CD4-positive, CD25-positive, alpha-beta regulatory T cell (primary cell): ENCODE results near the gene CNGA1. TPM values are rescaled to one million over a fixed set of nuclear protein-coding genes. Genes with fewer than 3 reads are reported as not detected.

Source experiments
- ATAC-seq, 2 donors: fragments of 150-1000 bp; cut with Tn5 transposase; one replicate each; pipeline ENCODE4 v1.10.0; 2021; ENCODE audit warnings: low read depth in 2 of 2, moderate number of reproducible peaks in 2 of 2, moderate library complexity in 1 of 2
- DNase-seq, 3 donors: peaks; one replicate each; pipeline versions ENCODE4 v3.0.0 to v3.0.0-alpha.2; 2012 to 2022; ENCODE audit warnings: mixed read lengths in 1 of 3
- H3K27ac ChIP-seq: one replicate; pipeline ENCODE4 v1.7.0; 2013; ENCODE audit warnings: mild to moderate bottlenecking, low read length; ENCODE audit not compliant: insufficient read depth, poor library complexity, severe bottlenecking
- H3K27me3 ChIP-seq: one replicate; pipeline ENCODE4 v1.7.0; 2013; ENCODE audit warnings: low read length; ENCODE audit not compliant: control insufficient read depth, insufficient read depth
- H3K36me3 ChIP-seq: one replicate; pipeline ENCODE4 v1.7.0; 2013; ENCODE audit warnings: mild to moderate bottlenecking, low read length, moderate library complexity; ENCODE audit not compliant: control insufficient read depth, insufficient read depth
- H3K4me1 ChIP-seq: 2 replicates; pipeline ENCODE4 v1.7.0; 2013; ENCODE audit warnings: mild to moderate bottlenecking, low read length; ENCODE audit not compliant: insufficient read depth, control insufficient read depth, poor library complexity, severe bottlenecking
- H3K4me3 ChIP-seq: one replicate; pipeline ENCODE4 v1.7.0; 2013; ENCODE audit warnings: low read depth, mild to moderate bottlenecking, low read length, moderate library complexity
- H3K9me3 ChIP-seq, 2 experiments: 1 replicate in 1 of 2; 2 replicates in 1 of 2; pipeline ENCODE4 v1.7.0; 2013; ENCODE audit warnings: low read length in 2 of 2, mild to moderate bottlenecking in 1 of 2, moderate library complexity in 1 of 2; ENCODE audit not compliant: control insufficient read depth in 2 of 2
- H3K27ac Mint-ChIP-seq, 3 donors: one replicate each; pipeline ENCODE4 v1.8.0; 2020 to 2022; ENCODE audit warnings: mild to moderate bottlenecking in 3 of 3, mixed read lengths in 3 of 3, moderate library complexity in 2 of 3
- H3K27me3 Mint-ChIP-seq: one replicate; pipeline ENCODE4 v1.8.0; 2022; ENCODE audit warnings: mild to moderate bottlenecking, mixed read lengths
- H3K36me3 Mint-ChIP-seq: one replicate; pipeline ENCODE4 v1.8.0; 2020; ENCODE audit warnings: mixed read lengths
- H3K4me1 Mint-ChIP-seq, 4 donors: one replicate each; pipeline ENCODE4 v1.8.0; 2020 to 2022; ENCODE audit warnings: mixed read lengths in 4 of 4, mild to moderate bottlenecking in 1 of 4
- H3K4me3 Mint-ChIP-seq, 4 donors: one replicate each; pipeline ENCODE4 v1.8.0; 2020 to 2022; ENCODE audit warnings: mild to moderate bottlenecking in 4 of 4, mixed read lengths in 4 of 4, moderate library complexity in 3 of 4
- H3K9me3 Mint-ChIP-seq, 7 donors: one replicate each; pipeline ENCODE4 v1.8.0; 2020 to 2022; ENCODE audit warnings: mixed read lengths in 7 of 7, mild to moderate bottlenecking in 3 of 7, moderate library complexity in 2 of 7
- polyA plus RNA-seq, 4 donors: library from polyadenylated mRNA; unstranded; fragments of 300-500 nt; fragmentation: Illumina TruSeq; gene quantifications; one replicate each; pipeline ENCODE4 v1.2.3, GENCODE V29; 2021
- total RNA-seq: library from RNA; stranded (reverse); gene quantifications from one replicate; pipeline ENCODE4 v1.2.3, GENCODE V29; 2022

CNGA1 gene
- not detected for total RNA-seq
- under 1 TPM in 1 of 4 donors, not detected in 3; 0.06 TPM for polyA plus RNA-seq

DNA sequence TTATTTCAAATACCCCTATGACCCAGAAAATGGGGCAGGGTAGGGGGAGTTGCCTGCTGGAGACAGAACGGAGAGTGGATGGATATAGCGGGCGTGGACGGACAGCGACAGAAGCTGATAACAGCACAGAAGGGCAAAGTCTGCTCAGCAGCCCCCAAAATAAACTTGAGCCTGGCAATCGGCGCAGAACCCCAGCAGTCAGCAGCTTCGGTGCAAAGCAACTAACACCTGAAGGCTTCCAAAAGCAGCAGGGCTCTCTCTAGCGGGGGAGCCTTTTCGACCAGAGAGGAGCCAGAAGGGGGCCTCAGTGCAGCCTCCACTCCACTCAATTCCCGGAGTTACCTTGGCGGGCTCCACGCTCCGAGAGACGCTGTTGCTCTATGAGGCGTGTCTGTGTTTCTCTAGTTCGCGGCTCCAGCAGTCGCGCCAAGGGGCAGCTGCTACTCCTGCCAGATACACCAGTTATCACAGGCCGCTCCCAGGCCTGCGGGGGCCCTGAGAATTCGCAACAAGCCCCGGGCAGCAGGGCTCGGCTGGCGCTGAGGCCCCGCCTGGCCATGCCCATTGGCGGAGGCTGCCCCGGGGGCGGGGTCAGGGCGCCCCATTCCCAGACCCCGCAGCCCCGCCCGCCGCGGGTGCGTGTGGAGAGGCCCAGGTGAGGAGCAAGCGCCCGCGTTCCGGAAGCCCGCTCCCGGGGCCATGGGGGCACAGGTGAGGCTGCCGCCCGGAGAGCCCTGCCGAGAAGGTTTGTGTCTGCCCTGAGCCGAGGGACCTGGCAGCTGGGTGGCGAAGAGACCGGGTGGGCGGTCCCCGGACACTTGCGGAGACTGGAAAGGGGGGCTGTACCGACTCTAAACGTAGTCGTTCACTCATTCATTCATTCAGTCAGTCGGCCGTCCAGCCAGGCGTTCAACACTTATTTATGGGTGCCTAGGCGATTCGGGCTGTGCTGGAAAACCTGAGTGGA lies at the start of gene CNGA1, which contains the start of gene NIPAL1:
Gene CNGA1 (minus strand): TSS at position 541 of the 967 bp plus-strand sequence. CDS start 63,992 bp downstream, outside the sequence.
Gene NIPAL1 (plus strand): TSS at position 632 of the 967 bp plus-strand sequence. CDS start 68 bp downstream, at position 700.
- Mint-ChIP-seq H3K4me3 (peak within 1 kb of the TSS; percentile 62 to 93 (median 88)), H3K27me3 (peaks cover 46% of the 10 kb centered on the region), H3K36me3 (no peaks in the 10 kb centered on the region), H3K4me1 (peaks cover 0 to 19% (median 12%) of the 10 kb centered on the region in 4 donors), H3K9me3 (peaks cover 0 to 2% (median 0%) of the 10 kb centered on the region in 7 donors), H3K27ac (peak within 1 kb of the TSS in 1 of 3 donors; percentile 68)
- H3K4me3 ChIP-seq = peak within 1 kb of the TSS; percentile 44
- DNase-seq (peak; percentile 44 to 62 (median 57)), ATAC-seq (peak; percentile 87 to 92)
- no peaks in the 10 kb centered on the region for H3K36me3 ChIP-seq
- H3K4me1 ChIP-seq = peaks cover 18% of the 10 kb centered on the region
- no peaks in the 10 kb centered on the region for H3K9me3 ChIP-seq
- H3K27ac ChIP-seq = no peak within 1 kb of the TSS
- H3K27me3 ChIP-seq = peaks cover 8% of the 10 kb centered on the region

DNA sequence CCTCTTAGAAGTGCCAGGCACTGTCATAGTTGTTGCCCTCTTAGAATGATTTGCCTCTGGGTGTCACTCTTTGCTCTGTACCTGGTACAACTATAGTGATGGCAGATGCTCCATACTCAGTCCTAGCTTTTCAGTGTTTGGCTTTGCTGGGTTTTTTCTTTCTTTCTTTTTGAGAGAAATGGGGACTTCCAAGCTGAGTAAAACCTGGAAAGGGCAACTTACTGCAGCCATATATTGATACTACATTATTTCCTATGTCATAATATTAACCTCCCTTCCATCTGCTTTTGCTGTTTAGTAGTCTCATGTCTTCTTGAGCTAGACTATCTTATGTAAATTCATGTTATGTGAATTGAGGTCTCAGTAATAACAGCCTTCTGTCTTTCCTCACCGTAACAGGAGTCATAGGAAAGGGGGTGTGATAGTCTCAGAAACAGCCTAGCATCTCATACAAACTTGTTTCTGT lies 49.1 kb upstream of the CNGA1 start:
- peaks cover 0 to 6% (median 4%) of the 10 kb centered on the region in 4 donors for H3K4me1 Mint-ChIP-seq
- H3K4me3 Mint-ChIP-seq = no peak overlapping the region
- no peaks in the 10 kb centered on the region for H3K27me3 Mint-ChIP-seq

DNA sequence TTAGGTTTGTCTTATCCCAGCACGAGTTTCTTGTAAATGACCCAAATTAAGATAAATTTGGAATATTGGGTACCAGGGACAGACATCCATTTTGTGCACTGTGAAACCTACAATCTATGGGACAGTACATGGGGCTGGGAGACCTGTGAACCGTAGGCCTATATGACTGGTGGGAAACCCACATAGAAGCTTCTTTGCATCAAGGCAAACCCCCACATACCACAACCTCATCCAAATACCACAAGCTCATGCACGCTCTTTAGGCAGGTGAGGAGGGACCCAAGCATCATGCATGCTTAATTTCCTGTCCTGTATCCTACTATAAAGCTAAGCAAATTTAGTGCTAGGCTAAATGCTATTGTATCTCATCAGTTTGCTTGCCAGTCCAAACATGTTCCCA lies 47.9 kb upstream of the CNGA1 start:
- no peak overlapping the region for H3K27ac ChIP-seq
- no peaks in the 10 kb centered on the region for H3K27me3 Mint-ChIP-seq
- ATAC-seq = no peak
- H3K4me3 ChIP-seq = no peak overlapping the region
- H3K4me1 ChIP-seq = no peaks in the 10 kb centered on the region
- H3K27me3 ChIP-seq = no peaks in the 10 kb centered on the region
- H3K4me3 Mint-ChIP-seq = no peak overlapping the region
- peaks cover 34% of the 10 kb centered on the region for H3K36me3 ChIP-seq
- peaks cover 22% of the 10 kb centered on the region for H3K36me3 Mint-ChIP-seq
- H3K4me1 Mint-ChIP-seq = peaks cover 0 to 7% (median 4%) of the 10 kb centered on the region in 4 donors
- peaks cover 0 to 14% (median 7%) of the 10 kb centered on the region in 7 donors for H3K9me3 Mint-ChIP-seq
- no peak for DNase-seq
- no peaks in the 10 kb centered on the region for H3K9me3 ChIP-seq
- H3K27ac Mint-ChIP-seq = no peak overlapping the region

More for the DNA sequence above, 49.1 kb upstream of the CNGA1 start:
- Mint-ChIP-seq H3K27ac (no peak overlapping the region), H3K36me3 (peaks cover 28% of the 10 kb centered on the region), H3K9me3 (peaks cover 0 to 8% (median 2%) of the 10 kb centered on the region in 7 donors)
- no peak for DNase-seq
- Histone ChIP-seq H3K36me3 (peaks cover 42% of the 10 kb centered on the region), H3K9me3 (no peaks in the 10 kb centered on the region), H3K27ac (no peak overlapping the region), H3K4me1 (no peaks in the 10 kb centered on the region), H3K4me3 (no peak overlapping the region), H3K27me3 (no peaks in the 10 kb centered on the region)
- ATAC-seq = no peak

DNA sequence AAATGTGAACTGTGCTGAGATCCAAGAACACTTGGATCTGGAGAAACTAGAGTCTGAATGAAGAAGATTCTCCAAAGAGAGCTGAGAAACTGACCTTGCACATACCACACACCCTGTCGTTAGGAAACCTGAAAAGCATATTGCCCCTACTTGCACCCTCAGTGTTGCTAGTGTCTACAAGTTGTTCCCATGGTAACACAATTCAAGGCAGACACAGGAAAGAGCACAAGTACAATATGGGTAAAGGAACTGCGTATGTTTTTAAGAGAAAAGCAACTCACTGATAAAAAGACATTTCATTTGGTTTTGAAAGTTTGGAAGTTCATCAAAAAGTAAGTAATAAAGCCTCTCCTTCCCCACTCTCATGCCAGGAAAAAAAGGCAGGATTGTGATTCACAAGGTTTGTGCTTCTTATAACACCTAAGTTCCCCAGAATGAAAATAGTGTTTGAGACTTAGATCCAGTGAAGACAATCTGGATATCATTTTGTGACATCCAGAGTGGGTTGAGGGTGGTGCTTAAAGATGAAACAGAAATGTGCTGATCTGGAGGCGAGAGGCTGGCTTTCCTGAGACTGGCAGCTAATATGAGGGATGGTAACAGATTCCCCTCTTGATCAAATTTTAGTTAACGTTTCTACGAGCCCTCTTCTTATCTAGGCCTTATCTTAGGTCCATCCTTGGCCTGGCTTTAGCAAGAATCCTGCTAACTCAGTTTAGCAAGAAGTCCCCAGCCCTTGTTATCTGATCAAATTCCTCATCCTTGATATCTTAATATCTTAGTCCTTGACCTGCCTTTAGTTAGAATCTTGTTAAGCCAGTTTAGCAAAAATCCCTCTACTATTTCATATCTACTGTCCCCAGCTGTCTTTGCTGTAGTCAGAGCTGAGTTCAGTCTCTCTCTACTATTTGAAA lies 42.4 kb upstream of the CNGA1 start:
- Histone ChIP-seq H3K27ac (no peak overlapping the region), H3K27me3 (no peaks in the 10 kb centered on the region), H3K4me1 (no peaks in the 10 kb centered on the region), H3K4me3 (no peak overlapping the region), H3K36me3 (no peaks in the 10 kb centered on the region), H3K9me3 (no peaks in the 10 kb centered on the region)
- DNase-seq (no peak), ATAC-seq (no peak)
- Mint-ChIP-seq H3K27ac (no peak overlapping the region), H3K9me3 (peaks cover 0 to 15% (median 5%) of the 10 kb centered on the region in 7 donors), H3K4me3 (no peak overlapping the region), H3K4me1 (peaks cover 0 to 4% (median 3%) of the 10 kb centered on the region in 4 donors), H3K36me3 (no peaks in the 10 kb centered on the region), H3K27me3 (no peaks in the 10 kb centered on the region)

DNA sequence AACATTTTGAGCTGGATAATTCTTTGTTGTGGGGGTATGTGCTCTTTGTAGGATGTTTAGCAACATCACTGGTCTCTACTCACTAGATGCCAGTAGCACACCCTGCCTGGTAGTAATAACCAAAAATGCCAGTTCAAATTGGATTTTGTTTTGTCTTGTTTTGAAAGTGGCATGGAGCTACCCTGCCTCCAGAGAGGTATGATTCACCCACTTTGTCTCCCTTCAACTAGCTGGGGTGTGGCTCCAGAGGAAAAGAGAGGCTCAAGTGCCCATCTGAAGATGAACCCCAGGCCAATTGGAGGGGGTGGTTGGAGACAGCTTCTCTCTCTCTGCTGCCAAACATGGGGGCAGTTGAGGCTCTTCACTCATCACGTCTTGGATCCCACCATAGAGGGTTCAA lies 34.6 kb upstream of the CNGA1 start:
- Mint-ChIP-seq H3K4me1 (peaks cover 0 to 24% (median 14%) of the 10 kb centered on the region in 4 donors), H3K4me3 (no peak overlapping the region), H3K27me3 (peaks cover 25% of the 10 kb centered on the region), H3K9me3 (peaks cover 0 to 2% (median 0%) of the 10 kb centered on the region in 7 donors), H3K36me3 (no peaks in the 10 kb centered on the region), H3K27ac (no peak overlapping the region)
- H3K9me3 ChIP-seq = no peaks in the 10 kb centered on the region
- H3K4me1 ChIP-seq = peaks cover 16% of the 10 kb centered on the region
- no peak for DNase-seq
- no peak for ATAC-seq
- H3K36me3 ChIP-seq = no peaks in the 10 kb centered on the region
- no peak overlapping the region for H3K27ac ChIP-seq
- H3K4me3 ChIP-seq = no peak overlapping the region
- H3K27me3 ChIP-seq = peaks cover 7% of the 10 kb centered on the region

DNA sequence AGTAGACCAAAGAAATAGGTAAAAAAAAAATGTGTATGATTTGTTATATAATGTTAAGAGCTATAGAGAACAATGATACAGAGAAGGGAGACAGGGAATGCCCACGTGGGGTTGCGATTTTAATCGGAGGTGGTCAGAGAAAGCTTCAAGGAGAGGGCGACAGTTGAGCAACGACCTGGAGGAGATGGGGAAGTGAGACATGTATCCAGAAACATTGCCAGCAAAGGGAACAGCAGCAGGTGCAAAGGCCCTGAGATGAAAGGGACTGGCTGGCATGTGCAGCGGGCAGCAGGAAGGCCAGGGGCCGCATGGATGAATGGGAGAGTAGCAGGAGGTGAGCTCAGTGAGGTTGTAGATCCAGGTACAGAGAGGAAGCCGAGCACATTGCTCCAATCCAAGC lies 33.0 kb upstream of the CNGA1 start:
- Histone ChIP-seq H3K4me1 (peaks cover 16% of the 10 kb centered on the region), H3K27me3 (peaks cover 15% of the 10 kb centered on the region), H3K4me3 (no peak overlapping the region), H3K36me3 (no peaks in the 10 kb centered on the region), H3K9me3 (no peaks in the 10 kb centered on the region), H3K27ac (no peak overlapping the region)
- Mint-ChIP-seq H3K4me3 (no peak overlapping the region), H3K36me3 (no peaks in the 10 kb centered on the region), H3K9me3 (peaks cover 0 to 2% (median 0%) of the 10 kb centered on the region in 7 donors), H3K27me3 (peaks cover 36% of the 10 kb centered on the region), H3K4me1 (peaks cover 0 to 32% (median 22%) of the 10 kb centered on the region in 4 donors), H3K27ac (no peak overlapping the region)
- no peak for ATAC-seq
- DNase-seq = no peak

DNA sequence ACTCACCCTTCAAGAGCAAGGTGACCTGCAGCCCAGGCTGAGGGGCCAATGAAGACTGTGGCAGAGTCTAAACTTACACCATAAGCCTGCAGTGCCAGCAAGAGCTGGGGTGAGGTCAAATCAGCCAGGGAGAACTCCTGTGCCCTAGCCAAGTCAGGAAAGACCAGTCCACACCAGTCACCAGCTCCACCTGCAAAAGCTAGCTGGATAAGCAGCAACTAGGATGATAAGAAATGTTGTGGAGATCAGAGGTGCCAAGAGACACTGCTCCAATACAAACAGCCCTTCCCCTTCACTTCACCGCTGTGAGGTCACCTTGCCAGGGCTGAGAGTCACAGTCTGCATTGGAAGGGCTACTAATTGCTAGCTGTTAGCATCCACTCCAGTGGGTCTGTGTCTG lies 31.4 kb upstream of the CNGA1 start:
- H3K27ac Mint-ChIP-seq = peak overlapping the region in 1 of 3 donors; percentile 34
- no peaks in the 10 kb centered on the region for H3K36me3 Mint-ChIP-seq
- Histone ChIP-seq H3K27ac (no peak overlapping the region), H3K36me3 (no peaks in the 10 kb centered on the region), H3K4me1 (peaks cover 19% of the 10 kb centered on the region), H3K9me3 (no peaks in the 10 kb centered on the region), H3K4me3 (no peak overlapping the region), H3K27me3 (peaks cover 20% of the 10 kb centered on the region)
- no peak for ATAC-seq
- H3K9me3 Mint-ChIP-seq = peaks cover 0 to 2% (median 0%) of the 10 kb centered on the region in 7 donors
- H3K4me3 Mint-ChIP-seq = peak overlapping the region in 1 of 4 donors; percentile 79
- H3K4me1 Mint-ChIP-seq = peaks cover 0 to 39% (median 25%) of the 10 kb centered on the region in 4 donors
- peaks cover 51% of the 10 kb centered on the region for H3K27me3 Mint-ChIP-seq
- DNase-seq = no peak
